GM12864 (cell line): ENCODE results near the gene DENND1A.

ENCODE experiments used
- DNase-seq: peaks from one replicate; pipeline ENCODE4 v3.0.0-alpha.2; 2011; ENCODE audit warnings: low read depth
- H3K4me3 ChIP-seq: 2 replicates; pipeline ENCODE4 v1.5.1; 2011; ENCODE audit warnings: mild to moderate bottlenecking, low read depth, low read length, control low read depth
- TF ChIP-seq, protein P1 (sequence below): IDR thresholded peaks from 2 replicates; pipeline ENCODE4 v1.5.1; 2011; ENCODE audit warnings: low read depth, mild to moderate bottlenecking, moderate library complexity, low read length, control low read depth, inconsistent platforms; ENCODE audit errors: missing control alignments

DENND1A gene

GRCh38 chr9:123414936-123415930 lies 514.7 kb downstream of the DENND1A start:
- TF ChIP-seq, protein P1, sequence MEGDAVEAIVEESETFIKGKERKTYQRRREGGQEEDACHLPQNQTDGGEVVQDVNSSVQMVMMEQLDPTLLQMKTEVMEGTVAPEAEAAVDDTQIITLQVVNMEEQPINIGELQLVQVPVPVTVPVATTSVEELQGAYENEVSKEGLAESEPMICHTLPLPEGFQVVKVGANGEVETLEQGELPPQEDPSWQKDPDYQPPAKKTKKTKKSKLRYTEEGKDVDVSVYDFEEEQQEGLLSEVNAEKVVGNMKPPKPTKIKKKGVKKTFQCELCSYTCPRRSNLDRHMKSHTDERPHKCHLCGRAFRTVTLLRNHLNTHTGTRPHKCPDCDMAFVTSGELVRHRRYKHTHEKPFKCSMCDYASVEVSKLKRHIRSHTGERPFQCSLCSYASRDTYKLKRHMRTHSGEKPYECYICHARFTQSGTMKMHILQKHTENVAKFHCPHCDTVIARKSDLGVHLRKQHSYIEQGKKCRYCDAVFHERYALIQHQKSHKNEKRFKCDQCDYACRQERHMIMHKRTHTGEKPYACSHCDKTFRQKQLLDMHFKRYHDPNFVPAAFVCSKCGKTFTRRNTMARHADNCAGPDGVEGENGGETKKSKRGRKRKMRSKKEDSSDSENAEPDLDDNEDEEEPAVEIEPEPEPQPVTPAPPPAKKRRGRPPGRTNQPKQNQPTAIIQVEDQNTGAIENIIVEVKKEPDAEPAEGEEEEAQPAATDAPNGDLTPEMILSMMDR = no peak
- DNase-seq = no peak
- no peak overlapping the region for H3K4me3 ChIP-seq

- DNase-seq = no peak
- H3K4me3 ChIP-seq = no peak overlapping the region
- TF ChIP-seq, protein P1 = no peak
These were observed 515.7 kb downstream of the DENND1A start for GRCh38 chr9:123414204-123414603.

- no peak for DNase-seq
- no peak overlapping the region for H3K4me3 ChIP-seq
- TF ChIP-seq, protein P1 = no peak
These were observed 517.6 kb downstream of the DENND1A start for GRCh38 chr9:123412171-123412820.

- TF ChIP-seq, protein P1 = no peak
- H3K4me3 ChIP-seq = no peak overlapping the region
- no peak for DNase-seq
These were observed 518.3 kb downstream of the DENND1A start for GRCh38 chr9:123411636-123412035.

GRCh38 chr9:123411191-123411590 lies 518.7 kb downstream of the DENND1A start:
- no peak overlapping the region for H3K4me3 ChIP-seq
- TF ChIP-seq, protein P1 = no peak
- no peak for DNase-seq

- TF ChIP-seq, protein P1 = no peak
- H3K4me3 ChIP-seq = no peak overlapping the region
- DNase-seq = no peak
These were observed 519.5 kb downstream of the DENND1A start for GRCh38 chr9:123410281-123410910.
